Breast epithelium (tissue), 4 donors: ENCODE results near the gene HOXA6. TPM values are rescaled to one million over a fixed set of nuclear protein-coding genes. Genes with fewer than 3 reads are reported as not detected.

Experiments used
- DNase-seq, 2 donors: peaks; one replicate each; pipeline ENCODE4 v3.0.0-alpha.2; 2019; ENCODE audit warnings: low spot score in 2 of 2
- H3K27ac ChIP-seq, 2 donors: fragments of 200-600 bp; sonication (generic) in 1 of 2; one replicate each; pipeline ENCODE4 v1.5.1; 2016 to 2019; ENCODE audit warnings: mild to moderate bottlenecking in 1 of 2
- H3K27me3 ChIP-seq, 2 donors: fragments of 200-600 bp; sonication (generic) in 1 of 2; one replicate each; pipeline versions ENCODE4 v1.5.1 to v1.6.0; 2017 to 2019; ENCODE audit warnings: control low read depth in 1 of 2, mild to moderate bottlenecking in 1 of 2
- H3K36me3 ChIP-seq: fragments of 200-600 bp; one replicate; pipeline ENCODE4 v1.5.1; 2019
- H3K4me1 ChIP-seq, 2 donors: fragments of 200-600 bp; sonication (generic); one replicate each; pipeline ENCODE4 v1.5.1; 2016 to 2019; ENCODE audit warnings: control low read depth in 1 of 2
- H3K4me3 ChIP-seq, 3 donors: fragments of 200-600 bp; sonication (generic); 1 replicate in 2 of 3; 2 replicates in 1 of 3; pipeline ENCODE4 v1.5.1; 2016 to 2019; ENCODE audit warnings: mild to moderate bottlenecking in 3 of 3, moderate library complexity in 2 of 3
- H3K9me3 ChIP-seq, 2 donors: fragments of 200-600 bp; sonication (generic) in 1 of 2; one replicate each; pipeline ENCODE4 v1.5.1; 2016 to 2019; ENCODE audit warnings: control low read depth in 1 of 2
- POLR2A ChIP-seq: fragments of 450-650 bp; IDR thresholded peaks from one replicate; pipeline ENCODE4 v1.6.1; 2016; ENCODE audit warnings: antibody characterized with exemption, mild to moderate bottlenecking, moderate library complexity
- POLR2AphosphoS5 ChIP-seq, 3 donors: sonication (generic); formaldehyde crosslinking; IDR thresholded peaks; one replicate each; pipeline ENCODE4 v1.6.1; 2017; ENCODE audit warnings: antibody characterized with exemption in 3 of 3
- intact Hi-C: fragments of 100-400 bp; cut with DNase I; formaldehyde crosslinking; loops from one replicate; pipeline ENCODE4 v1.15.1; 2023; ENCODE audit warnings: low total_unique reads
- total RNA-seq, 3 donors: library from RNA; depleted of rRNA; stranded (reverse); fragments of >200 nt; gene quantifications; one replicate each; pipeline ENCODE4 v1.1.0, GENCODE V29; 2016
- TF ChIP-seq, protein P1 (sequence below), 3 donors: fragments of 450-650 bp; IDR thresholded peaks; one replicate each; pipeline ENCODE4 v1.5.1; 2016 to 2017; ENCODE audit warnings: antibody characterized with exemption in 3 of 3, mild to moderate bottlenecking in 3 of 3, moderate library complexity in 3 of 3

The HOXA6 gene
- 10 to 100 TPM in 1 of 3 donors, 1 to 10 TPM in 2; 7.9 to 16.0 (median 9.0) TPM for total RNA-seq

- Histone ChIP-seq H3K36me3 (no peaks in the 10 kb centered on the region), H3K4me1 (peaks cover 0 to 4% of the 10 kb centered on the region in 2 donors), H3K4me3 (peak within 1 kb of the TSS; percentile 51 to 80 (median 75)), H3K9me3 (no peaks in the 10 kb centered on the region), H3K27ac (peak within 1 kb of the TSS; percentile 95 to 96), H3K27me3 (peaks cover 0 to 30% of the 10 kb centered on the region in 2 donors)
- peak in 2 of 3 donors; percentile 11 to 15 for TF ChIP-seq POLR2AphosphoS5 (IDR thresholded peaks at IDR 0.05)
- TF ChIP-seq, protein P1, sequence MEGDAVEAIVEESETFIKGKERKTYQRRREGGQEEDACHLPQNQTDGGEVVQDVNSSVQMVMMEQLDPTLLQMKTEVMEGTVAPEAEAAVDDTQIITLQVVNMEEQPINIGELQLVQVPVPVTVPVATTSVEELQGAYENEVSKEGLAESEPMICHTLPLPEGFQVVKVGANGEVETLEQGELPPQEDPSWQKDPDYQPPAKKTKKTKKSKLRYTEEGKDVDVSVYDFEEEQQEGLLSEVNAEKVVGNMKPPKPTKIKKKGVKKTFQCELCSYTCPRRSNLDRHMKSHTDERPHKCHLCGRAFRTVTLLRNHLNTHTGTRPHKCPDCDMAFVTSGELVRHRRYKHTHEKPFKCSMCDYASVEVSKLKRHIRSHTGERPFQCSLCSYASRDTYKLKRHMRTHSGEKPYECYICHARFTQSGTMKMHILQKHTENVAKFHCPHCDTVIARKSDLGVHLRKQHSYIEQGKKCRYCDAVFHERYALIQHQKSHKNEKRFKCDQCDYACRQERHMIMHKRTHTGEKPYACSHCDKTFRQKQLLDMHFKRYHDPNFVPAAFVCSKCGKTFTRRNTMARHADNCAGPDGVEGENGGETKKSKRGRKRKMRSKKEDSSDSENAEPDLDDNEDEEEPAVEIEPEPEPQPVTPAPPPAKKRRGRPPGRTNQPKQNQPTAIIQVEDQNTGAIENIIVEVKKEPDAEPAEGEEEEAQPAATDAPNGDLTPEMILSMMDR (IDR thresholded peaks at IDR 0.05) = no peak
- no peak for TF ChIP-seq POLR2A
- intact Hi-C loops = loop anchor here (5.0 kb wide), 2 partner anchors 530 to 775 kb away; no protein-coding TSS in a partner anchor
- DNase-seq = peak; percentile 75 to 89
Observed at GRCh38 chr7:27147199-27148030, at the start of gene HOXA6. Gene HOXA6, minus strand, starts transcription at chr7:27147774. Its CDS starts 25 bp downstream, at chr7:27147749.

DNA sequence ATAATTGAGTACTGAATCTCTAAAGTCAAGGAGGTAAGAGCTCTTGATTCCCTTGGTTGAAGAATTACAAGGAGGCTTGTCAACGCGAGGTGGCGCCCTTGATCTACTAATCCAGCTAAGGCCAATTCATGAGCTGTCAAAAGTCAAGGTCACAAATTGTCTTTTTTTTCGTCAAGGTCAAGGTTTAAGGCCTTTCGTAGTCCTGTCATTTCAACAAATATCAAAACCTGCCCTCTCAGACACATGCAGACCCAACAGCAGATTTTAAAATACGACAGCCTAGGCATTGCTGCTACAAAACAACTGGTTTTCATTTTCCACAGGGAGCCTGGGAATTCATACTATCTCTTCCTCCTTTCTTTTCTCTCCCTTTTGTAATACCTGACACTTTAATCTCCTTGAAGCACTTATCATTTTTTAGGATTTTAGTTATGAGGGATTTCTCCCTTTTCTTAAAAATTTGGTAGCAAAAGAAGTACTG lies 48.8 kb upstream of the HOXA6 start:
- intact Hi-C loops = no loop called here
- peak; percentile 65 to 85 for DNase-seq
- Histone ChIP-seq H3K27me3 (peaks cover 34 to 97% of the 10 kb centered on the region in 2 donors), H3K36me3 (no peaks in the 10 kb centered on the region), H3K27ac (no peak overlapping the region), H3K9me3 (no peaks in the 10 kb centered on the region), H3K4me1 (peaks cover 4 to 15% of the 10 kb centered on the region in 2 donors), H3K4me3 (no peak overlapping the region)
- TF ChIP-seq, protein P1 (IDR thresholded peaks at IDR 0.05) = peak; percentile 45 to 80 (median 68)
- TF ChIP-seq POLR2AphosphoS5 (IDR thresholded peaks at IDR 0.05) = no peak

GRCh38 chr7:27194686-27195379 lies 47.3 kb upstream of the HOXA6 start:
- no peak for DNase-seq
- Histone ChIP-seq H3K27ac (no peak overlapping the region), H3K4me1 (peaks cover 0 to 9% of the 10 kb centered on the region in 2 donors), H3K36me3 (no peaks in the 10 kb centered on the region), H3K27me3 (peaks cover 28 to 97% of the 10 kb centered on the region in 2 donors), H3K4me3 (no peak overlapping the region), H3K9me3 (no peaks in the 10 kb centered on the region)
- TF ChIP-seq POLR2AphosphoS5 (IDR thresholded peaks at IDR 0.05) (no peak), POLR2A (no peak)
- TF ChIP-seq, protein P1 (IDR thresholded peaks at IDR 0.05) = no peak
- intact Hi-C loops = no loop called here

DNA sequence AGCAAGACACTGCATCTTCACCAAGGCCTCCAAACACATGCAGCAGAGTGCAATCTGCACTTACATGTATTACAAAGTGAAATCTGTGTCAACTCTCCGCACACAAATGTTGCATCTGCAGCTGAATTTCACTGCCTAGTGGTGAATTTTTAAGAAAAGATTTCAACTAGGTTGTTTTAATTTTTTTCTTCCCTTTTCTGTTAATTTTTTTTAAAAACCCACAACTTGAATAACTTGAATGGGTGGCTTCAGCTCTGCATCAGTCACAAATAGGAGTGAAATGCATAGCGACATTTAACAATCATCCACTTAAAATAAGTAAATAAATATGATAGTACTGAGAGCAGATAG lies 46.4 kb upstream of the HOXA6 start:
- TF ChIP-seq POLR2AphosphoS5 (IDR thresholded peaks at IDR 0.05) (no peak), POLR2A (no peak)
- TF ChIP-seq, protein P1 (IDR thresholded peaks at IDR 0.05) = no peak
- Histone ChIP-seq H3K4me1 (peaks cover 0 to 5% of the 10 kb centered on the region in 2 donors), H3K9me3 (no peaks in the 10 kb centered on the region), H3K4me3 (no peak overlapping the region), H3K27me3 (peaks cover 29 to 100% of the 10 kb centered on the region in 2 donors), H3K36me3 (no peaks in the 10 kb centered on the region), H3K27ac (no peak overlapping the region)
- intact Hi-C loops = no loop called here
- DNase-seq = no peak
